ENCODE measurements around the gene TM4SF5.

Gene TM4SF5

DNA sequence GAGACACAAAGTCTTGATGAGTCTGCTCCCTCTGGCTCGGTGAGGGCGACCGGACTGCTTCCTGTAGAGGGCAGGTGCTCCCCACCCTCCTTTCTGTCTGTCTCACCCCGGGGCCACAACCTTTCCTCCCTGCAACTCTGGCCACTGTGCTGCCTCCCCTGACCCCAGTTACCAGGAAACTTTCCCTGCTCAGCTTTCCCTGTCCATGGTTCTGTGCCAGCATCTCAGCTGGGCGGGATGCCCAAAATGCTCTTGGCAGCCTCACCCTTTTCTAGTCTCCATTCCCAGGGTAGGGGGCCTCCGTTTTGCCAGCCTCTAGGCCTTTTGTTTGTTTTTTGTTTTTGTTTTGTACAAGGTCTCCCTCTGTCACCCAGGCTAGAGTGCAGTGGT lies 36.7 kb downstream of the TM4SF5 start:
- peaks cover 36% of the 10 kb centered on the region for H3K36me3 Mint-ChIP-seq (ENCODE audit: low read depth)
- TF ChIP-seq, protein P1, sequence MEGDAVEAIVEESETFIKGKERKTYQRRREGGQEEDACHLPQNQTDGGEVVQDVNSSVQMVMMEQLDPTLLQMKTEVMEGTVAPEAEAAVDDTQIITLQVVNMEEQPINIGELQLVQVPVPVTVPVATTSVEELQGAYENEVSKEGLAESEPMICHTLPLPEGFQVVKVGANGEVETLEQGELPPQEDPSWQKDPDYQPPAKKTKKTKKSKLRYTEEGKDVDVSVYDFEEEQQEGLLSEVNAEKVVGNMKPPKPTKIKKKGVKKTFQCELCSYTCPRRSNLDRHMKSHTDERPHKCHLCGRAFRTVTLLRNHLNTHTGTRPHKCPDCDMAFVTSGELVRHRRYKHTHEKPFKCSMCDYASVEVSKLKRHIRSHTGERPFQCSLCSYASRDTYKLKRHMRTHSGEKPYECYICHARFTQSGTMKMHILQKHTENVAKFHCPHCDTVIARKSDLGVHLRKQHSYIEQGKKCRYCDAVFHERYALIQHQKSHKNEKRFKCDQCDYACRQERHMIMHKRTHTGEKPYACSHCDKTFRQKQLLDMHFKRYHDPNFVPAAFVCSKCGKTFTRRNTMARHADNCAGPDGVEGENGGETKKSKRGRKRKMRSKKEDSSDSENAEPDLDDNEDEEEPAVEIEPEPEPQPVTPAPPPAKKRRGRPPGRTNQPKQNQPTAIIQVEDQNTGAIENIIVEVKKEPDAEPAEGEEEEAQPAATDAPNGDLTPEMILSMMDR (IDR thresholded peaks at IDR 0.05), result no peak
- H3K9me3 Mint-ChIP-seq, result no peaks in the 10 kb centered on the region
- peak overlapping the region; percentile 93 for H3K4me3 Mint-ChIP-seq
- peaks cover 40% of the 10 kb centered on the region for H3K4me1 Mint-ChIP-seq
- DNase-seq, result no peak
- H3K27me3 Mint-ChIP-seq (ENCODE audit: low read depth, poor library complexity), result no peaks in the 10 kb centered on the region
- H3K27ac Mint-ChIP-seq, result peak overlapping the region; percentile 64

DNA sequence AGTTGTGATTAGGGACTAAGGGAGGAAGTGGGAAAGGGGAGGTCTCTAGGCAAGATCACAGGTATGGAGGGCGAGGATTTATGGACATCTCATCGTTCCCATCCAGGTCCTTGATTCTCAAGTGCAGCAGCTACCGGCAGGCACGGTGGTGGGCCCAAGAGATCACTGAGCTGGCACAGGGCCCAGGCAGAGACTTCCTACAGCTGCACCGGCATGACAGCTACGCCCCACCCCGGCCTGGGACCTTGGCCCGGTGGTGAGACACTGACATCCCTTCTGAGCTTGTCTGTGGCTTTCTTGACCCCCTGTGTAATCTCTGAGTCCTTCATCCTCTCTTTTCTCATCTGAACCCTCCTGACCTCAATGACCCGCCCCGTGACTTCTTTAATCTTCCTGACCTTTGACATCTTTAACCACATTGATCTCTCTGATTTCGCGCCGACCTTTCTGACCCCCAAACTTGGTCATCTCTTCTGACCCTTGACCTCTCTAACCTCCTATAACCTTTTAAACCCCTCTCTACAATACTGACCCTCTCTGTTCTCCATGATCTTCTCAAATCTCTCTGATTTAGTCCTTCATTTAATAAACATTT lies 39.1 kb downstream of the TM4SF5 start:
- H3K9me3 Mint-ChIP-seq, result no peaks in the 10 kb centered on the region
- no peaks in the 10 kb centered on the region for H3K27me3 Mint-ChIP-seq (ENCODE audit: low read depth, poor library complexity)
- peaks cover 42% of the 10 kb centered on the region for H3K36me3 Mint-ChIP-seq (ENCODE audit: low read depth)
- H3K4me1 Mint-ChIP-seq, result peaks cover 40% of the 10 kb centered on the region
- H3K27ac Mint-ChIP-seq, result no peak overlapping the region
- H3K4me3 Mint-ChIP-seq, result no peak overlapping the region
- TF ChIP-seq, protein P1 (IDR thresholded peaks at IDR 0.05), result no peak
- no peak for DNase-seq

DNA sequence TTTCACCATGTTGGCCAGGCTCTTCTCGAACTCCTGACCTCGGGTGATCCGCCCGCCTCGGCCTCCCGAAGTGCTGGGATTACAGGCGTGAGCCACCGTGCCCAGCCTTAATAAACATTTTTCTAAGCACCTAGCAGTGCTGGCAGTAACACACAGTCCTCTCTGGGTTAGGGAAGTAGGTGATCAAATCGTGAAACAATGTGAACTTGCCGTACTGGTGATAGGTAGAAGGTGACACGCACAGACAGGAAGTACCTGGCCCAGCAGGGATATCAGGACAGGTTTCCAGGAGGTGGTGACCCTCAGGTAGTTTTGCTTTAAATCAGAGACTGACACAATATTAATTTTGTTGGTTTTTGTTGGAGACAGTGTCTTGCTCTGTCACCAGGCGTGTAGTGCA lies 39.8 kb downstream of the TM4SF5 start:
- no peak for DNase-seq
- H3K4me3 Mint-ChIP-seq, result no peak overlapping the region
- peaks cover 3% of the 10 kb centered on the region for H3K9me3 Mint-ChIP-seq
- H3K36me3 Mint-ChIP-seq (ENCODE audit: low read depth), result peaks cover 49% of the 10 kb centered on the region
- H3K27me3 Mint-ChIP-seq (ENCODE audit: low read depth, poor library complexity), result no peaks in the 10 kb centered on the region
- H3K27ac Mint-ChIP-seq, result no peak overlapping the region
- TF ChIP-seq, protein P1 (IDR thresholded peaks at IDR 0.05), result no peak
- peaks cover 35% of the 10 kb centered on the region for H3K4me1 Mint-ChIP-seq

DNA sequence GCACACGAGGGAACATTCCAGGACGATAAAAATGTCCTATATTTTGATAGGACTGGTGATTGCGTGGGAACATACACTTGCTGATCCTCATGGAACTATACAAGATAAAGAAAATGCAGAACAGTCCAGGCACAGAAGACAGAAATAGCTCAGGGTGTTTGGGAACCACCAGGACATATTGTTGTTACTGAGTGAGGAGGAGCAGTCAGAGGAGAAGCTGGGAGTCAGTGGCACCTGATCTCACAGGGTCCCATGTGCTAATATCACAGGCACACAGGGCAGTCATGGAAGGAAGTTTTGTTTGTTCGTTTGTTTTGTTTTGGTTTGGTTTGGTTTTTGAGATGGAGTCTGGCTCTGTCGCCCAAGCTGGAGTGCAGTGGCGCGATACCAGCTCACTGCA lies 41.0 kb downstream of the TM4SF5 start:
- TF ChIP-seq, protein P1 (IDR thresholded peaks at IDR 0.05), result no peak
- H3K4me1 Mint-ChIP-seq, result peaks cover 31% of the 10 kb centered on the region
- H3K27ac Mint-ChIP-seq, result no peak overlapping the region

GRCh38 chr17:4815043-4815675 lies 43.5 kb downstream of the TM4SF5 start:
- Mint-ChIP-seq H3K9me3 (peaks cover 3% of the 10 kb centered on the region), H3K4me1 (peaks cover 16% of the 10 kb centered on the region), H3K4me3 (no peak overlapping the region), H3K27ac (peak overlapping the region; percentile 1), H3K36me3 (ENCODE audit: low read depth) (peaks cover 51% of the 10 kb centered on the region), H3K27me3 (ENCODE audit: low read depth, poor library complexity) (no peaks in the 10 kb centered on the region)
- TF ChIP-seq, protein P1 (IDR thresholded peaks at IDR 0.05), result peak; percentile 16
- DNase-seq, result no peak

More for the DNA sequence above, 41.0 kb downstream of the TM4SF5 start:
- Mint-ChIP-seq H3K4me3 (no peak overlapping the region), H3K27me3 (ENCODE audit: low read depth, poor library complexity) (no peaks in the 10 kb centered on the region), H3K9me3 (peaks cover 3% of the 10 kb centered on the region), H3K36me3 (ENCODE audit: low read depth) (peaks cover 54% of the 10 kb centered on the region)
- DNase-seq, result no peak

GRCh38 chr17:4816826-4817225 lies 45.1 kb downstream of the TM4SF5 start:
- no peak for DNase-seq
- peaks cover 38% of the 10 kb centered on the region for H3K36me3 Mint-ChIP-seq (ENCODE audit: low read depth)
- TF ChIP-seq, protein P1 (IDR thresholded peaks at IDR 0.05), result no peak
- no peaks in the 10 kb centered on the region for H3K27me3 Mint-ChIP-seq (ENCODE audit: low read depth, poor library complexity)
- no peak overlapping the region for H3K27ac Mint-ChIP-seq
- H3K4me3 Mint-ChIP-seq, result no peak overlapping the region
- peaks cover 3% of the 10 kb centered on the region for H3K9me3 Mint-ChIP-seq
- peaks cover 10% of the 10 kb centered on the region for H3K4me1 Mint-ChIP-seq
